SK-N-MC (cell line): Measurements from ENCODE around the gene NRP2.

Experiments
- EZH2 ChIP-seq: fragments of 200-600 bp; sonication (generic); IDR thresholded peaks from one replicate; pipeline ENCODE4 v1.6.1; 2017; ENCODE audit warnings: antibody characterized with exemption
- POLR2AphosphoS5 ChIP-seq: IDR thresholded peaks from 2 replicates; pipeline ENCODE4 v1.6.1; 2012; ENCODE audit warnings: mild to moderate bottlenecking, low read depth, low read length, borderline replicate concordance

DNA sequence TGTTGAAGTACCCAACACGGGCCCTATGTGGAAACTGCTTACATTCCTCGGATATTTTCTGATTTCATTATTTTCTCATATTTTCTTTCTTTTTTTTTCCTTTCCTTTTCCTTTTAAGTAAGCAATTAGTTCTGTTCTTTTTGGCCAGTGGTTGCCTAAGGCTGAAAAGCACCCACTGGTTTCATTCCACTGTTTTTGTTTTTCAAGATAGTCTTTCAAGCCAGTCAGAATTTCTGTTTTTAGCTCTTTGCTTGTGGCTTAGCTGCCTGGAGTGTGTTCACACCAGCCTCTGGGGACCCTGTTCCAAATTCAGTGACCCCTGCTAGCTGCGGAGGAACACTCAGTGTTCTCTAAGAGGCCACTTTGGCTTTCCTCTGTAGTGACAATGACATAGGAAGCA lies 73.6 kb downstream of the NRP2 start:
- TF ChIP-seq POLR2AphosphoS5: no peak
- TF ChIP-seq EZH2: no peak
